Ishikawa (cell line): Measurements from ENCODE around the gene MAPK1.
A peak's percentile ranks its signal among the peaks of the same experiment; 100 is the strongest.

ENCODE experiments used
- CEBPB ChIP-seq: IDR thresholded peaks from 2 replicates; pipeline ENCODE4 v1.6.1; 2012
- CREB1 ChIP-seq: IDR thresholded peaks from 2 replicates; pipeline ENCODE4 v1.6.1; 2012; ENCODE audit warnings: low read depth
- EGR1 ChIP-seq: IDR thresholded peaks from 2 replicates; pipeline ENCODE4 v1.6.1; 2012
- EP300 ChIP-seq: IDR thresholded peaks from 2 replicates; pipeline ENCODE4 v1.6.1; 2012; ENCODE audit warnings: borderline replicate concordance
- FOXM1 ChIP-seq: IDR thresholded peaks from 2 replicates; pipeline ENCODE4 v1.6.1; 2012; ENCODE audit warnings: low read depth, borderline replicate concordance
- MAX ChIP-seq: IDR thresholded peaks from 2 replicates; pipeline ENCODE4 v1.6.1; 2012
- NFIC ChIP-seq: IDR thresholded peaks from 2 replicates; pipeline ENCODE4 v1.6.1; 2012
- RAD21 ChIP-seq: IDR thresholded peaks from 2 replicates; pipeline ENCODE4 v1.6.1; 2012; ENCODE audit warnings: low read depth
- REST ChIP-seq: IDR thresholded peaks from 2 replicates; pipeline ENCODE4 v1.6.1; 2012; ENCODE audit warnings: low read depth, mild to moderate bottlenecking
- TAF1 ChIP-seq: IDR thresholded peaks from 2 replicates; pipeline ENCODE4 v1.6.1; 2012; ENCODE audit warnings: low read depth, mild to moderate bottlenecking
- TCF12 ChIP-seq: IDR thresholded peaks from 2 replicates; pipeline ENCODE4 v1.6.1; 2012; ENCODE audit warnings: low read depth
- TEAD4 ChIP-seq: IDR thresholded peaks from 2 replicates; pipeline ENCODE4 v1.6.1; 2012
- USF1 ChIP-seq: IDR thresholded peaks from 2 replicates; pipeline ENCODE4 v1.6.1; 2012
- YY1 ChIP-seq: IDR thresholded peaks from 2 replicates; pipeline ENCODE4 v1.6.1; 2012; ENCODE audit warnings: low read depth
- ZBTB7A ChIP-seq: IDR thresholded peaks from 2 replicates; pipeline ENCODE4 v1.6.1; 2012; ENCODE audit warnings: low read depth

The MAPK1 gene

GRCh38 chr22:21866833-21867527, 465 bp downstream of the MAPK1 start:
- no peak for TF ChIP-seq RAD21
- no peak for TF ChIP-seq EP300
- TF ChIP-seq FOXM1 = no peak
- no peak for TF ChIP-seq NFIC
- peak; percentile 83 for TF ChIP-seq YY1
- peak; percentile 74 for TF ChIP-seq ZBTB7A
- no peak for TF ChIP-seq TAF1
- no peak for TF ChIP-seq CEBPB
- TF ChIP-seq EGR1 = no peak
- TF ChIP-seq TCF12 = no peak
- TF ChIP-seq USF1 = no peak
- no peak for TF ChIP-seq CREB1
- TF ChIP-seq MAX = no peak; the same call in 1 of the 2 replicates
- no peak for TF ChIP-seq TEAD4

GRCh38 chr22:21865041-21865440, 2.4 kb downstream of the MAPK1 start:
- TF ChIP-seq CREB1 (no peak), CEBPB (no peak)

GRCh38 chr22:21862386-21863245, 4.8 kb downstream of the MAPK1 start:
- TF ChIP-seq NFIC (no peak), EP300 (no peak), MAX (no peak), CEBPB (no peak), EGR1 (no peak), TAF1 (no peak)

GRCh38 chr22:21861851-21862250, 5.6 kb downstream of the MAPK1 start:
- TF ChIP-seq MAX (no peak), TCF12 (no peak), EP300 (no peak), FOXM1 (no peak), YY1 (no peak), RAD21 (no peak), USF1 (no peak), CEBPB (no peak), NFIC (no peak)

- TF ChIP-seq TEAD4 (no peak), CREB1 (no peak), EP300 (no peak), FOXM1 (no peak), MAX (no peak), RAD21 (no peak), TAF1 (no peak), YY1 (no peak), NFIC (no peak), ZBTB7A (no peak)
Observed at GRCh38 chr22:21861264-21861848, 6.1 kb downstream of the MAPK1 start.

GRCh38 chr22:21860491-21861039, 6.9 kb downstream of the MAPK1 start:
- TF ChIP-seq ZBTB7A = no peak
- no peak for TF ChIP-seq RAD21
- no peak for TF ChIP-seq REST
- no peak for TF ChIP-seq EP300
- no peak for TF ChIP-seq CREB1
- no peak for TF ChIP-seq FOXM1
- TF ChIP-seq NFIC = no peak
- no peak for TF ChIP-seq YY1
- TF ChIP-seq USF1 = no peak
- TF ChIP-seq TEAD4 = no peak
- no peak for TF ChIP-seq MAX
- no peak for TF ChIP-seq EGR1
- no peak for TF ChIP-seq CEBPB
- no peak for TF ChIP-seq TAF1
- no peak for TF ChIP-seq TCF12
